Hepatocyte (in vitro differentiated cells): ENCODE results near the gene CDK11B. TPM values are rescaled to one million over a fixed set of nuclear protein-coding genes. Genes with fewer than 3 reads are reported as not detected.
"Not testable (repeated sequence)": the region's sequence is repeated elsewhere in the genome, so short reads cannot be mapped to it uniquely, and the experiment has no call there.

Experiments
- DNase-seq: peaks from one replicate; pipeline ENCODE4 v3.0.0-alpha.2; 2016; ENCODE audit warnings: low spot score
- H2AFZ ChIP-seq: fragments of 200-600 bp; sonication (generic); 2 replicates; pipeline ENCODE4 v1.6.0; 2016; ENCODE audit warnings: antibody characterized with exemption, mild to moderate bottlenecking
- H3K27ac ChIP-seq: fragments of 200-600 bp; sonication (generic); 2 replicates; pipeline ENCODE4 v1.5.1; 2016; ENCODE audit warnings: mild to moderate bottlenecking
- H3K27me3 ChIP-seq: fragments of 200-600 bp; sonication (generic); 2 replicates; pipeline ENCODE4 v1.6.1; 2016
- H3K36me3 ChIP-seq: fragments of 200-600 bp; sonication (generic); replicated peaks from 2 replicates; pipeline ENCODE4 v1.5.1; 2016; ENCODE audit warnings: low read depth; ENCODE audit not compliant: insufficient read depth
- H3K4me1 ChIP-seq: fragments of 200-600 bp; sonication (generic); 2 replicates; pipeline ENCODE4 v1.5.1; 2016; ENCODE audit warnings: mild to moderate bottlenecking, moderate library complexity; ENCODE audit not compliant: insufficient read depth
- H3K4me2 ChIP-seq: fragments of 200-600 bp; sonication (generic); 2 replicates; pipeline ENCODE4 v1.6.0; 2016
- H3K4me3 ChIP-seq: fragments of 200-600 bp; sonication (generic); 2 replicates; pipeline ENCODE4 v1.5.1; 2016; ENCODE audit warnings: mild to moderate bottlenecking
- H3K79me2 ChIP-seq: fragments of 200-600 bp; sonication (generic); 2 replicates; pipeline ENCODE4 v1.6.0; 2017; ENCODE audit warnings: mild to moderate bottlenecking
- H3K9me2 ChIP-seq: fragments of 200-600 bp; sonication (generic); replicated peaks from 2 replicates; pipeline ENCODE4 v1.6.0; 2017; ENCODE audit warnings: mild to moderate bottlenecking; ENCODE audit not compliant: insufficient read depth
- H3K9me3 ChIP-seq: fragments of 200-600 bp; sonication (generic); 2 replicates; pipeline ENCODE4 v1.5.1; 2016; ENCODE audit warnings: low read depth, mild to moderate bottlenecking
- H4K20me1 ChIP-seq: fragments of 200-600 bp; sonication (generic); 2 replicates; pipeline ENCODE4 v1.6.0; 2016; ENCODE audit warnings: mild to moderate bottlenecking; ENCODE audit not compliant: insufficient read depth, poor library complexity, severe bottlenecking
- WGBS: methylation state at CpG from one replicate; pipeline ENCODE4 v1.1.6; 2016; ENCODE audit warnings: low lambda C conversion rate; ENCODE audit errors: missing lambda C conversion rate; 5-methylcytosine and 5-hydroxymethylcytosine counted together
- polyA plus RNA-seq: library from polyadenylated mRNA; unstranded; fragments of >200 nt; fragmentation: Nextera tagmentation; extraction: Ambion mirVana; gene quantifications from 2 replicates; pipeline ENCODE4 v1.2.1, GENCODE V29; 2016
- total RNA-seq: library from RNA; depleted of rRNA; stranded (reverse); fragments of >200 nt; gene quantifications from 2 replicates; pipeline ENCODE4 v1.2.3, GENCODE V29; 2014

The CDK11B gene
- total and polyA plus RNA-seq, 2 experiments from 2014 or later = 7.5 to 15.3 TPM

DNA sequence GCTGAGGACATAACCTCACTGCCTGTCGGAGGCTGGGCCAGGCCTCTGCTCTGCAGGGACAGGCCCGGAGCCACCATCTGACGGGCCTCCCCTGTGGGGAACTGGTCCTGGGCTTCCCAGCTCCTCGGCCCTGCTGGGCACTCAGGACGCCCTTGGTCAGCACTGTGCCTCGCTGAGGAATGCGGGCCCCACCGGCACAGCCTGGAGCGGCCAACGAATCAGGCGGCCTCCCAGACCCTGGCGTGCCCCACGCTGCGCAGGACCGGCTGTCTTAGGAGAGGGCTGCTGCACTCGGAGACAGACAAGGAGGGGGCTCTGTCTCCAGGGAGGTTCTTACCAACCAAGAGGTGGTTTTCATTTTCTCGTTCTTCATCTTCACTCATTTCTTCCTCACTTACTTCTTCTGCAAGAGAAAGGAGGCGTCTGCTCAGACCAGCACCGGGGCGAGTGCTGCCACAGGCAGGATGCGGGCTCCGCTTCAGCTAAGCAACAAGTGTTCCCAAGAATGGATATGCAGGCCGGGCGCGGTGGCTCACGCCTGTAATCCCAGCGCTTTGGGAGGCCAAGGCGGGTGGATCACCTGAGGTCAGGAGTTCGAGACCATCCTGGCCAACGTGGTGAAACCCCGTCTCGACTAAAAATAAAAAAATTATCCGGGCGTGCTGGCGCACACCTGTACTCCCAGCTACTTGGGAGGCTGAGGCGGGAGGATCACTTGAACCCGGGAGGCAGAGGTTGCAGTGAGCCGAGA is 17.9 kb downstream of the CDK11B start:
- H3K4me3 ChIP-seq, DNase-seq, H3K79me2 ChIP-seq, H3K4me2 ChIP-seq, H3K9me2 ChIP-seq, H3K27me3 ChIP-seq, H3K4me1 ChIP-seq, H2AFZ ChIP-seq, H3K36me3 ChIP-seq, H3K27ac ChIP-seq, H4K20me1 ChIP-seq, H3K9me3 ChIP-seq: not testable (repeated sequence)
- 96% methylated on average over 32 of the region's 38 CpGs for WGBS

DNA sequence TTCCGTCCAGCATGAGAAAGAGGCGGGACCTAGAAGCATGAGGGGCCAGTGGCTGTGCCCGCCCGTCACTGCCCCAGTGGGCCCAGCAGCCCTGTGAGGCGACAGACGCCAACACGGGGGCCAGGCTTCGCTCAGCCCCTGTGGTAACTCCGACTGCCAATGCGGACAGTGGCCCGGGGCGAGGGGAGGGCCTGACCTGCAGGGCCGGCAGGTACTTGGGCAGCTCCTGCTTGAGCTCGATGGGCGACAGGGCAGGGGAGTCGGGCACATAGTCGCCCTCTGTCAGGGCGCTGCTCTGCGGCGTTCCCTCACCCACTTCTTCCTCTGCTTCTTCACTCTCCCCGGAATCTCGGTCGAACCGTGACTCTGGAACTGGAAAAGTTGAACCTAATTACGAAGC is 18.7 kb downstream of the CDK11B start:
- H3K36me3 ChIP-seq, H3K4me1 ChIP-seq, H3K4me2 ChIP-seq, H3K9me3 ChIP-seq, H3K4me3 ChIP-seq, DNase-seq, H3K27me3 ChIP-seq, H3K9me2 ChIP-seq, H3K27ac ChIP-seq, H3K79me2 ChIP-seq, H2AFZ ChIP-seq, H4K20me1 ChIP-seq: not testable (repeated sequence)
- 96% methylated on average over 13 of the region's 25 CpGs for WGBS

DNA sequence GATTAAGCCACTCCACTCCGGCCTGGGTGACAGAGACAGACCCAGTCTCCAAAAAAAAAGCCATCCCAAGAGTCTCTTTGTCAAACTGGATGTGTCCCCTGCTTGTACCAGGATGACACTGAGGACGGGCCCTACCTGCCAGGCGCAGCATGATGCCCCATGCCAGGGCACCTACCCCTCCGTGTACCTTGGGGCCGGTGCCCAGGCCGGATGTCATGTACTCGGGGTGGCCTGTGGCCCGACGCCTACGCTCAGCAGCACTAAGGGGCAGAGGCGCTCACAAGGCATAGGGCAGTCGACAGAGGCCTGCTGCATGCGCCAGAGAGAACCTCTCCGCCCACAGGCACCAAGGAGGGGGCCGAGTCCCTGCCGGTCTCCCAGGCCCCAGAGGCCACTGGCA is 19.4 kb downstream of the CDK11B start:
- 98% methylated on average over 16 of the region's 16 CpGs for WGBS

DNA sequence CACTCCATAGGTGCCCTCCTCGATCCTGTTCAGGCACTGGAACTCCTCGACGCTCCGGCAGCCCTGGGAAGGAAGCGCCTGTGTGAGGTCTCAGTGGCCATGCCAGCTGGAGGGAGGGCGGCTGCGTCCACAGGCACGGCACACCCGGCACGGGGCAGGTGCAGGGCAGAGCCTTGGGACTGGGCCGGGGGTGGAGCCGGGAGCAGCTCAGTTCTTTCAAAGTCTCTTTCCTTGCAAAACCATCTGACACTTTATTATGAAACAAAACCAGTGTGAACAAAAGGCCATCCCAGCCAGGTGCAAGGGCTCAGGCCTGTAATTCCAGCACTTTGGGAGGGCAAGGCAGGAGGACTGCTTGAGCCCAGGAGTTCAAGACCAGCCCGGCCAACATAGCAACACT is 20.3 kb downstream of the CDK11B start:
- H2AFZ ChIP-seq, H3K36me3 ChIP-seq, H3K4me3 ChIP-seq, H3K79me2 ChIP-seq, H3K4me1 ChIP-seq, H4K20me1 ChIP-seq, H3K27me3 ChIP-seq, H3K9me3 ChIP-seq, H3K27ac ChIP-seq, H3K9me2 ChIP-seq, H3K4me2 ChIP-seq, DNase-seq: not testable (repeated sequence)
- WGBS = 93% methylated on average over 8 of the region's 13 CpGs

More for the DNA sequence above, 19.4 kb downstream of the CDK11B start:
- H3K4me3 ChIP-seq, DNase-seq, H3K79me2 ChIP-seq, H3K9me2 ChIP-seq, H3K27me3 ChIP-seq, H4K20me1 ChIP-seq, H2AFZ ChIP-seq, H3K27ac ChIP-seq, H3K36me3 ChIP-seq, H3K4me2 ChIP-seq, H3K9me3 ChIP-seq, H3K4me1 ChIP-seq: not testable (repeated sequence)

DNA sequence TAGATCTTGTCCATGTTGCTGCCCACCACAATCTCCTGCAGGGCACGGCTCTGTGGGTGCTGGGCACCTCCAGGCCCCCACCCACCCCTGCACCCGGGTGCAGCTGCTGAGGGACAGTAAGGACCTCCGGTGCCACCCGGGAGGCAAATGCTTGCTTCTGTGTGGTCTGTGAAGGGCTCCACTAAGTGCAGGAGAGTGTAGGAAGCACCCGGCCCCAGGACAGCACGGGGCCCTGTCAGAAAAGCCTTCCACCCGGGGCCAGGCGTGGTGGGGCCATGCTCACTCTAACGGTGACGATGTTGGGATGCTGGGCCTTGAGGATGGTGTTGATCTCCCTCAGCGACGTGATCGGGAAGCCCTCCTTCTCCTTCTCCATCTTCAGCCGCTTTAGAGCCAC is 21.3 kb downstream of the CDK11B start:
- H3K27ac ChIP-seq, H4K20me1 ChIP-seq, H3K9me3 ChIP-seq, H3K4me1 ChIP-seq, H3K4me2 ChIP-seq, DNase-seq, H3K36me3 ChIP-seq, H3K4me3 ChIP-seq, H3K9me2 ChIP-seq, H3K79me2 ChIP-seq, H3K27me3 ChIP-seq, H2AFZ ChIP-seq: not testable (repeated sequence)
- 93% methylated on average over 12 of the region's 14 CpGs for WGBS

DNA sequence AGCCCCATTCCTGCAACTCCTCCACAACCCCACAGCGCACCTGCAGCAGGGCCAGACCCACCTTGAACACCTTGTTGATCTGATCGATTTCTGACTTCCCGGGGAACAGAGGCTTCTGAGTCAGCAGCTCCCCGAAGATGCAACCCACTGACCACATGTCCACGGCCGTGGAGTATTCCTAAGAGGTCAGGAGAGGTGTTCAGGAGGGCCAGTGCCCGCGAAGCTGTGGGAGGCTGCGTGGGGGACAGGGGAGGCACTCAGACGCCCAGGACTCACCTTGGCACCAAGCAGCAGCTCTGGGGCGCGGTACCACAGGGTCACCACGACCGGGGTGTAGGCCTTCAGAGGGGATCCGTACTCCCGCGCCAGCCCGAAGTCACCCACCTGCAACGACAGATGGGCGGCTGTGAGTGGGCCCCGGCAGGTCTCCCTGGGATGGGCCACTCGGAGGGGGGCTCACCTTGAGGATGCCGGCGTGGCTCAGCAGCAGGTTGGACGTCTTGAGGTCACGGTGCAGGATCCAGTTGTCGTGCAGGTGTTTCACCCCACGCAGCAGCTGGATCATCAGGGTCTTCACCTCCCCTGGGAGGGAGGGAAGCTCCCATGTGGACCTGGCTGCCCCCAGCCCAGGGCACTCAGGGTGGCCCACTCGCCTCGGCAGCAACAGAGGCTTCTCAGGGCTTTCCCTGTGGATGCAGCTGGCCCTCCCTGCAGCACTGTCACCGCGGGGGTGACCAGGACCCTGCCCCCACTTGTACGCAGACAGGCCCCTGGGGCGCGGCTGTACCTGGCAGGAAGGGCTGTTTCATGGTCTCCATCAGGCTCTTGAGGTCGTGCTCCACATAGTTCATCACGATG is 22.0 kb downstream of the CDK11B start:
- 96% methylated on average over 36 of the region's 37 CpGs for WGBS
- H3K36me3 ChIP-seq, DNase-seq: not testable (repeated sequence)

DNA sequence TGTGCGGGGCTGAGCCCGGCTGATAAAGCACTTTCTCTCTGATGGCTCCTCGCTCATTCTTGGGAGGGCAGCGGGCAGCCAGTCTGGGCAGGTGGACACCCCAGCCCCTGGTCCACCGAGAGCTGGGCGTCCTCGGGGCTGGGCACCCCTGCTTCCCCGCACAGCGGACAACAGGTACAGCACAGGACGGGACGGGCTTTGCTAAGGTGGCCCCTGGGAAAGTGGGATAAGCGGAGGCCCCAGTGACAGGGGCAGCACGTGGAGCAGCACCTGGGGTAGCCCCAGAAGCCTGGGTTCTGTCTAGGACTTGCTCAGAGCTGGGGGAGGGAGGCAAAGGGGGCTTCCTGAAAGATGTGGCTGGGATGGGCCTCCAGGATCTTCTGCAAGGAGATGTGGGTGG is 24.2 kb downstream of the CDK11B start:
- H3K36me3 ChIP-seq, H2AFZ ChIP-seq: not testable (repeated sequence)
- WGBS = 95% methylated on average over 10 of the region's 13 CpGs

More for the DNA sequence above, 22.0 kb downstream of the CDK11B start:
- not testable (repeated sequence) for H3K27ac ChIP-seq, H3K9me3 ChIP-seq, H3K79me2 ChIP-seq, H3K27me3 ChIP-seq, H2AFZ ChIP-seq, H3K4me2 ChIP-seq, H3K9me2 ChIP-seq, H3K4me3 ChIP-seq, H3K4me1 ChIP-seq, H4K20me1 ChIP-seq

DNA sequence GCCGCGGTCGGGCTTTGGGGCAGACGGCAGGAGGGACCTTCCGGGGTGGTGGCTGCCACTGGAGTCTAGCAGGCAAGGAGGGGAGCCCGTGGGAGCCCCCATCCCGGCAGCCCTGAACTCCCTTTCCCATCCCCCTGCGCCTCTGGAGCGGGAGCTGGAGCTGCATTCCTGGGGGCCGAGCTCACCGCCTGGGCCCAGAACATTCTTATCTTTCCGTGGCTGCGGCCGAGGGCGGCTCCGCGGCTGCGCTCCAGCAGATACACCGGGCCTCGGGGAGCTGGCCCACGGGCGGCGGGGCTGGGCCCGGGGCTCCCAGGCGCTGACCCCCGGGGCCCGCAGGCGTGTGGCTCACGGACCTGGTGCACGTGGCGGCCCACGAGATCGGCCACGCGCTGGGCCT is 25.4 kb downstream of the CDK11B start:
- H2AFZ ChIP-seq, H3K36me3 ChIP-seq, H3K9me2 ChIP-seq, DNase-seq, H3K27ac ChIP-seq, H3K9me3 ChIP-seq, H3K4me2 ChIP-seq, H3K79me2 ChIP-seq, H4K20me1 ChIP-seq, H3K4me3 ChIP-seq: not testable (repeated sequence)
- Histone ChIP-seq H3K27me3 (peaks cover 15% of the 10 kb centered on the region), H3K4me1 (peaks cover 19% of the 10 kb centered on the region)
- no CpG with 5 or more reads among the region's 35 CpGs for WGBS

More for the DNA sequence above, 24.2 kb downstream of the CDK11B start:
- not testable (repeated sequence) for H3K9me3 ChIP-seq, DNase-seq, H3K4me2 ChIP-seq, H3K9me2 ChIP-seq, H4K20me1 ChIP-seq, H3K4me3 ChIP-seq, H3K79me2 ChIP-seq, H3K27ac ChIP-seq
- Histone ChIP-seq H3K27me3 (peaks cover 15% of the 10 kb centered on the region), H3K4me1 (peaks cover 19% of the 10 kb centered on the region)
